GM23338 (cell line): ENCODE measurements around the gene RPIA. TPM values are rescaled to one million over a fixed set of nuclear protein-coding genes. Genes with fewer than 3 reads are reported as not detected.

Experiments used
- ATAC-seq: fragments of 200-7000 bp; cut with Tn5 transposase; 3 replicates; pipeline ENCODE4 v1.9.1; 2020
- DNase-seq: peaks from one replicate; pipeline ENCODE4 v3.0.0-alpha.2; 2015; ENCODE audit warnings: low spot score
- H2AFZ ChIP-seq: fragments of 200-600 bp; sonication (generic); 2 replicates; pipeline ENCODE4 v1.8.0; 2016; ENCODE audit warnings: antibody characterized with exemption, mild to moderate bottlenecking, moderate library complexity
- H3F3A ChIP-seq: fragments of 200-600 bp; sonication (generic); replicated peaks from 2 replicates; pipeline ENCODE4 v1.8.0; 2017; ENCODE audit warnings: antibody characterized with exemption, mixed run types, low read depth
- H3K27ac ChIP-seq: fragments of 200-600 bp; sonication (generic); 2 replicates; pipeline ENCODE4 v1.6.1; 2016; ENCODE audit warnings: low read depth
- H3K27me3 ChIP-seq: fragments of 200-600 bp; sonication (generic); 2 replicates; pipeline ENCODE4 v1.8.0; 2016; ENCODE audit warnings: mild to moderate bottlenecking, mixed run types, moderate library complexity; ENCODE audit not compliant: insufficient read depth
- H3K36me3 ChIP-seq: fragments of 200-600 bp; sonication (generic); 2 replicates; pipeline ENCODE4 v1.8.0; 2016; ENCODE audit warnings: mild to moderate bottlenecking; ENCODE audit not compliant: insufficient read depth
- H3K4me1 ChIP-seq: fragments of 200-600 bp; sonication (generic); 2 replicates; pipeline ENCODE4 v1.8.0; 2016; ENCODE audit warnings: mild to moderate bottlenecking, moderate library complexity; ENCODE audit not compliant: insufficient read depth
- H3K4me2 ChIP-seq: fragments of 200-600 bp; sonication (generic); 2 replicates; pipeline ENCODE4 v1.7.1; 2017; ENCODE audit warnings: mixed run types
- H3K4me3 ChIP-seq: fragments of 200-600 bp; sonication (generic); 2 replicates; pipeline ENCODE4 v1.6.1; 2016; ENCODE audit warnings: mixed run types
- H3K79me2 ChIP-seq: fragments of 200-600 bp; sonication (generic); replicated peaks from 2 replicates; pipeline ENCODE4 v1.8.0; 2017; ENCODE audit warnings: mild to moderate bottlenecking; ENCODE audit not compliant: insufficient read depth
- H3K9me2 ChIP-seq: fragments of 200-600 bp; sonication (generic); 2 replicates; pipeline ENCODE4 v1.8.0; 2017; ENCODE audit not compliant: insufficient read depth
- H4K20me1 ChIP-seq: fragments of 200-600 bp; sonication (generic); replicated peaks from 2 replicates; pipeline ENCODE4 v1.8.0; 2017; ENCODE audit warnings: mild to moderate bottlenecking; ENCODE audit not compliant: insufficient read depth
- H3K27ac Mint-ChIP-seq: 2 replicates; pipeline ENCODE4 v1.8.0; 2020; ENCODE audit warnings: inconsistent platforms, mild to moderate bottlenecking, moderate library complexity, mixed read lengths
- H3K27me3 Mint-ChIP-seq: 3 replicates; pipeline ENCODE4 v1.8.0; 2022; ENCODE audit warnings: low read depth, mild to moderate bottlenecking, moderate library complexity, mixed read lengths, inconsistent platforms; ENCODE audit not compliant: insufficient read depth, poor library complexity
- H3K36me3 Mint-ChIP-seq: 3 replicates; pipeline ENCODE4 v1.8.0; 2021; ENCODE audit warnings: low read depth, mild to moderate bottlenecking, inconsistent platforms, moderate library complexity, mixed read lengths
- H3K4me1 Mint-ChIP-seq: 3 replicates; pipeline ENCODE4 v1.8.0; 2020; ENCODE audit warnings: mild to moderate bottlenecking, inconsistent platforms, mixed read lengths
- H3K4me3 Mint-ChIP-seq: 3 replicates; pipeline ENCODE4 v1.8.0; 2021; ENCODE audit warnings: moderate library complexity, mild to moderate bottlenecking, inconsistent platforms, mixed read lengths
- H3K9me3 Mint-ChIP-seq: 3 replicates; pipeline ENCODE4 v1.8.0; 2020; ENCODE audit warnings: moderate library complexity, mild to moderate bottlenecking, inconsistent platforms, mixed read lengths
- CREB1 ChIP-seq: fragments of 250-450 bp; sonication (Bioruptor Pico); IDR thresholded peaks from 2 replicates; pipeline ENCODE4 v1.5.0; 2020; ENCODE audit warnings: low read depth, mild to moderate bottlenecking, moderate library complexity
- EZH2phosphoT487 ChIP-seq: fragments of 200-600 bp; sonication (generic); IDR thresholded peaks from one replicate; pipeline ENCODE4 v1.8.1; 2018; ENCODE audit warnings: antibody characterized with exemption; ENCODE audit not compliant: unreplicated experiment
- NANOG ChIP-seq: IDR thresholded peaks from 2 replicates; pipeline ENCODE4 v1.6.1; 2016; ENCODE audit warnings: antibody characterized with exemption, borderline replicate concordance
- REST ChIP-seq: IDR thresholded peaks from one replicate; pipeline ENCODE4 v1.6.1; 2018; ENCODE audit warnings: antibody characterized with exemption; ENCODE audit not compliant: unreplicated experiment
- ZNF114 ChIP-seq: fragments of 250-450 bp; sonication (Bioruptor Pico); IDR thresholded peaks from 2 replicates; pipeline ENCODE4 v1.5.0; 2020; ENCODE audit warnings: mild to moderate bottlenecking, moderate library complexity
- ZNF331 ChIP-seq: fragments of 250-450 bp; sonication (Bioruptor Pico); IDR thresholded peaks from 2 replicates; pipeline ENCODE4 v1.5.0; 2020; ENCODE audit warnings: low read depth, mild to moderate bottlenecking, moderate library complexity
- ZNF462 ChIP-seq: fragments of 250-450 bp; sonication (Bioruptor Pico); IDR thresholded peaks from 2 replicates; pipeline ENCODE4 v1.5.0; 2020; ENCODE audit warnings: mild to moderate bottlenecking, moderate library complexity
- polyA plus RNA-seq: library from polyadenylated mRNA; unstranded; fragments of >200 nt; fragmentation: Nextera tagmentation; extraction: Ambion mirVana; gene quantifications from 2 replicates; pipeline ENCODE4 v1.2.1, GENCODE V29; 2016
- total RNA-seq: library from RNA; depleted of rRNA; stranded (reverse); fragments of >200 nt; shearing (Covaris generic); gene quantifications from 2 replicates; pipeline ENCODE4 v1.2.3, GENCODE V29; 2014

RPIA gene
- total and polyA plus RNA-seq, 2 experiments from 2014 or later, result 18.8 to 22.5 TPM

GRCh38 chr2:88709181-88709631 is 17.7 kb downstream of the RPIA start:
- Histone ChIP-seq H3F3A (no peaks in the 10 kb centered on the region), H3K36me3 (peaks cover 5% of the 10 kb centered on the region; the same call in 1 of the 2 replicates), H3K27ac (no peak overlapping the region), H3K4me2 (no peak overlapping the region), H2AFZ (no peak overlapping the region), H3K27me3 (no peaks in the 10 kb centered on the region), H4K20me1 (0 out of 2 replicates have a peak, but pooled peaks cover 2% of the 10 kb centered on the region), H3K4me1 (no peaks in the 10 kb centered on the region), H3K4me3 (no peak overlapping the region), H3K79me2 (peaks cover 15% of the 10 kb centered on the region), H3K9me2 (no peaks in the 10 kb centered on the region)
- Mint-ChIP-seq H3K4me3 (no peak overlapping the region), H3K27ac (no peak overlapping the region), H3K9me3 (peaks cover 18% of the 10 kb centered on the region), H3K36me3 (peaks cover 42% of the 10 kb centered on the region), H3K27me3 (peaks cover 2% of the 10 kb centered on the region), H3K4me1 (peaks cover 25% of the 10 kb centered on the region; the same call in 2 of the 3 replicates)
- no peak for DNase-seq
- no peak for TF ChIP-seq ZNF114
- TF ChIP-seq CREB1, result no peak
- TF ChIP-seq EZH2phosphoT487, result no peak
- TF ChIP-seq ZNF331 (CRISPR knock-in tag), result no peak
- TF ChIP-seq ZNF462 (CRISPR knock-in tag), result no peak
- TF ChIP-seq NANOG, result no peak
- no peak for TF ChIP-seq REST
- no peak for ATAC-seq
